ENCODE data around the gene CLN3.

The CLN3 gene

GRCh38 chr16:28526201-28527099 lies 34.6 kb upstream of the CLN3 start:
- no peak for ATAC-seq
- TF ChIP-seq ESRRG (CRISPR knock-in tag; IDR thresholded peaks at IDR 0.05): no peak
- no peak for TF ChIP-seq ZFP3 (CRISPR knock-in tag; IDR thresholded peaks at IDR 0.05)
- TF ChIP-seq TOX (CRISPR knock-in tag; IDR thresholded peaks at IDR 0.05; ENCODE audit: borderline replicate concordance): no peak
- no peak for TF ChIP-seq ZNF70 (CRISPR knock-in tag; IDR thresholded peaks at IDR 0.05)
- TF ChIP-seq ZFP30 (CRISPR knock-in tag; IDR thresholded peaks at IDR 0.05): no peak
- TF ChIP-seq POU6F1 (CRISPR knock-in tag; IDR thresholded peaks at IDR 0.05; ENCODE audit: borderline replicate concordance, low read depth): no peak
- no peak for TF ChIP-seq SNAI2 (CRISPR knock-in tag; IDR thresholded peaks at IDR 0.05)
- no peak for TF ChIP-seq CREB5 (CRISPR knock-in tag; IDR thresholded peaks at IDR 0.05; ENCODE audit: low read depth)
- TF ChIP-seq ZNF565 (CRISPR knock-in tag; conservative IDR thresholded peaks at IDR 0.05; ENCODE audit: low read depth): no peak
- no peak for TF ChIP-seq ARNTL (CRISPR knock-in tag; IDR thresholded peaks at IDR 0.05; ENCODE audit: borderline replicate concordance, low read depth)
- TF ChIP-seq GLIS3 (CRISPR knock-in tag; IDR thresholded peaks at IDR 0.05): no peak
- TF ChIP-seq OSR1 (CRISPR knock-in tag; IDR thresholded peaks at IDR 0.05): no peak
- TF ChIP-seq PATZ1 (CRISPR knock-in tag; IDR thresholded peaks at IDR 0.05; ENCODE audit: borderline replicate concordance): no peak
- no peak for TF ChIP-seq BACH2 (CRISPR knock-in tag; IDR thresholded peaks at IDR 0.05; ENCODE audit: borderline replicate concordance)
- no peak for TF ChIP-seq CSDC2 (CRISPR knock-in tag; IDR thresholded peaks at IDR 0.05)
- no peak for TF ChIP-seq TCF4 (CRISPR knock-in tag; IDR thresholded peaks at IDR 0.05; ENCODE audit: borderline replicate concordance)
- TF ChIP-seq RARB (CRISPR knock-in tag; IDR thresholded peaks at IDR 0.05): no peak
- no peak for TF ChIP-seq ZNF8 (CRISPR knock-in tag; IDR thresholded peaks at IDR 0.05)
- TF ChIP-seq PPARA (CRISPR knock-in tag; IDR thresholded peaks at IDR 0.05; ENCODE audit: borderline replicate concordance): no peak

- TF ChIP-seq ESRRG (CRISPR knock-in tag; IDR thresholded peaks at IDR 0.05): no peak
- TF ChIP-seq ZC3H10 (CRISPR knock-in tag; IDR thresholded peaks at IDR 0.05): no peak
- no peak for TF ChIP-seq BACH2 (CRISPR knock-in tag; IDR thresholded peaks at IDR 0.05; ENCODE audit: borderline replicate concordance)
- no peak for TF ChIP-seq ARNTL (CRISPR knock-in tag; IDR thresholded peaks at IDR 0.05; ENCODE audit: borderline replicate concordance, low read depth)
- no peak for TF ChIP-seq OSR1 (CRISPR knock-in tag; IDR thresholded peaks at IDR 0.05)
- no peak for TF ChIP-seq POU6F1 (CRISPR knock-in tag; IDR thresholded peaks at IDR 0.05; ENCODE audit: borderline replicate concordance, low read depth)
- ATAC-seq: peak; percentile 38; the same call in 1 of the 3 replicates
Observed at GRCh38 chr16:28524681-28525171, 32.9 kb upstream of the CLN3 start.

GRCh38 chr16:28522792-28523191 lies 30.9 kb upstream of the CLN3 start:
- ATAC-seq: no peak
- no peak for TF ChIP-seq ISL1 (CRISPR knock-in tag; IDR thresholded peaks at IDR 0.05)
- TF ChIP-seq ESRRG (CRISPR knock-in tag; IDR thresholded peaks at IDR 0.05): no peak
- TF ChIP-seq TCF4 (CRISPR knock-in tag; IDR thresholded peaks at IDR 0.05; ENCODE audit: borderline replicate concordance): no peak
- no peak for TF ChIP-seq ZFP30 (CRISPR knock-in tag; IDR thresholded peaks at IDR 0.05)
- no peak for TF ChIP-seq GLIS3 (CRISPR knock-in tag; IDR thresholded peaks at IDR 0.05)
- no peak for TF ChIP-seq ZNF70 (CRISPR knock-in tag; IDR thresholded peaks at IDR 0.05)
- no peak for TF ChIP-seq CSDC2 (CRISPR knock-in tag; IDR thresholded peaks at IDR 0.05)
- TF ChIP-seq ZC3H10 (CRISPR knock-in tag; IDR thresholded peaks at IDR 0.05): no peak
- no peak for TF ChIP-seq RARB (CRISPR knock-in tag; IDR thresholded peaks at IDR 0.05)
- TF ChIP-seq CREB5 (CRISPR knock-in tag; IDR thresholded peaks at IDR 0.05; ENCODE audit: low read depth): no peak
- TF ChIP-seq ZNF8 (CRISPR knock-in tag; IDR thresholded peaks at IDR 0.05): no peak
- TF ChIP-seq ZNF565 (CRISPR knock-in tag; conservative IDR thresholded peaks at IDR 0.05; ENCODE audit: low read depth): no peak
- TF ChIP-seq CSRNP3 (CRISPR knock-in tag; IDR thresholded peaks at IDR 0.05): no peak
- no peak for TF ChIP-seq TOX (CRISPR knock-in tag; IDR thresholded peaks at IDR 0.05; ENCODE audit: borderline replicate concordance)
- TF ChIP-seq ZFP3 (CRISPR knock-in tag; IDR thresholded peaks at IDR 0.05): no peak
- TF ChIP-seq TSHZ2 (CRISPR knock-in tag; IDR thresholded peaks at IDR 0.05): no peak
